Neural cell (in vitro differentiated cells): ENCODE data around the gene PADI2. TPM values are rescaled to one million over a fixed set of nuclear protein-coding genes. Genes with fewer than 3 reads are reported as not detected.

Experiments
- H2AFZ ChIP-seq: fragments of 200-600, 300-800 bp; sonication (generic), shearing (Covaris generic); 2 replicates; pipeline ENCODE4 v1.6.0; 2014; ENCODE audit warnings: low read depth, mild to moderate bottlenecking, antibody characterized with exemption, low read length, moderate library complexity
- H3F3A ChIP-seq: fragments of 200-600 bp; shearing (Covaris generic); 2 replicates; pipeline ENCODE4 v1.6.1; 2016; ENCODE audit warnings: mild to moderate bottlenecking, moderate library complexity, mixed read lengths, antibody characterized with exemption, low read length; ENCODE audit not compliant: insufficient read depth, poor library complexity, severe bottlenecking
- H3K27ac ChIP-seq: fragments of 200-600, 300-800 bp; sonication (generic), shearing (Covaris generic); 2 replicates; pipeline ENCODE4 v1.5.1; 2014; ENCODE audit warnings: mild to moderate bottlenecking, low read length, moderate library complexity
- H3K27me3 ChIP-seq: fragments of 300-800, 200-600 bp; sonication (generic), shearing (Covaris generic); 2 replicates; pipeline ENCODE4 v1.6.0; 2014; ENCODE audit warnings: mild to moderate bottlenecking, low read depth, low read length, moderate library complexity; ENCODE audit not compliant: insufficient read depth
- H3K36me3 ChIP-seq: fragments of 300-800, 200-600 bp; sonication (generic), shearing (Covaris generic); 2 replicates; pipeline ENCODE4 v1.5.1; 2014; ENCODE audit warnings: mild to moderate bottlenecking, antibody characterized with exemption, low read length, moderate library complexity; ENCODE audit not compliant: insufficient read depth
- H3K4me2 ChIP-seq: fragments of 300-800, 200-600 bp; sonication (generic), shearing (Covaris generic); 2 replicates; pipeline ENCODE4 v1.6.0; 2014; ENCODE audit warnings: mild to moderate bottlenecking, low read length
- H3K4me3 ChIP-seq: fragments of 300-800, 200-600 bp; sonication (generic), shearing (Covaris generic); 2 replicates; pipeline ENCODE4 v1.5.1; 2014; ENCODE audit warnings: mild to moderate bottlenecking, low read length, moderate library complexity
- H3K79me2 ChIP-seq: fragments of 200-600 bp; shearing (Covaris generic); replicated peaks from 2 replicates; pipeline ENCODE4 v1.6.0; 2014; ENCODE audit warnings: mild to moderate bottlenecking, low read length, moderate library complexity; ENCODE audit not compliant: insufficient read depth
- H3K9ac ChIP-seq: fragments of 300-800, 200-600 bp; sonication (generic), shearing (Covaris generic); 2 replicates; pipeline ENCODE4 v1.6.1; 2016; ENCODE audit warnings: mild to moderate bottlenecking, low read length, mixed read lengths
- H3K9me2 ChIP-seq: fragments of 200-600 bp; shearing (Covaris generic); 2 replicates; pipeline ENCODE4 v1.6.1; 2016; ENCODE audit warnings: mild to moderate bottlenecking, low read length, mixed read lengths; ENCODE audit not compliant: insufficient read depth
- H3K9me3 ChIP-seq: fragments of 200-600, 300-800 bp; sonication (generic), shearing (Covaris generic); 2 replicates; pipeline ENCODE4 v1.6.1; 2016; ENCODE audit warnings: mild to moderate bottlenecking, mixed run types, low read length, moderate library complexity, mixed read lengths
- H4K20me1 ChIP-seq: fragments of 200-600 bp; shearing (Covaris generic); 2 replicates; pipeline ENCODE4 v1.6.1; 2016; ENCODE audit warnings: mild to moderate bottlenecking, mixed run types; ENCODE audit not compliant: insufficient read depth
- EP300 ChIP-seq: fragments of 450-650 bp; conservative IDR thresholded peaks from 2 replicates; pipeline ENCODE4 v1.6.1; 2014; ENCODE audit warnings: antibody characterized with exemption, mild to moderate bottlenecking, moderate library complexity; ENCODE audit not compliant: poor library complexity, severe bottlenecking
- EZH2 ChIP-seq: fragments of 200-600, 300-800 bp; shearing (Covaris generic), sonication (generic); IDR thresholded peaks from 2 replicates; pipeline ENCODE4 v1.6.1; 2014; ENCODE audit warnings: antibody characterized with exemption, low read length, borderline replicate concordance, mild to moderate bottlenecking; ENCODE audit not compliant: insufficient read depth, poor library complexity, severe bottlenecking
- MXI1 ChIP-seq: fragments of 450-650 bp; conservative IDR thresholded peaks from 2 replicates; pipeline ENCODE4 v1.6.1; 2014; ENCODE audit warnings: antibody characterized with exemption, mild to moderate bottlenecking; ENCODE audit not compliant: poor library complexity, severe bottlenecking
- POLR2AphosphoS5 ChIP-seq: IDR thresholded peaks from 2 replicates; pipeline ENCODE4 v1.6.1; 2012
- RAD21 ChIP-seq: fragments of 450-650 bp; conservative IDR thresholded peaks from 2 replicates; pipeline ENCODE4 v1.6.1; 2014; ENCODE audit warnings: antibody characterized with exemption, mild to moderate bottlenecking, moderate library complexity
- SMC3 ChIP-seq: fragments of 450-650 bp; conservative IDR thresholded peaks from 2 replicates; pipeline ENCODE4 v1.6.1; 2014; ENCODE audit warnings: antibody characterized with exemption, mild to moderate bottlenecking, moderate library complexity; ENCODE audit not compliant: poor library complexity
- TAF1 ChIP-seq: IDR thresholded peaks from 2 replicates; pipeline ENCODE4 v1.6.1; 2012; ENCODE audit warnings: low read depth
- polyA plus RNA-seq: library from polyadenylated mRNA; depleted of rRNA; stranded (reverse); fragments of >200 nt; gene quantifications from 2 replicates; pipeline ENCODE4 v1.2.3, GENCODE V29; 2014
- TF ChIP-seq, protein P1 (sequence below): IDR thresholded peaks from 2 replicates; pipeline ENCODE4 v1.6.1; 2012; ENCODE audit warnings: borderline replicate concordance
- TF ChIP-seq, protein P2 (sequence below): fragments of 450-650 bp; IDR thresholded peaks from 2 replicates; pipeline ENCODE4 v1.5.1; 2014; ENCODE audit warnings: antibody characterized with exemption, mild to moderate bottlenecking, moderate library complexity; ENCODE audit not compliant: poor library complexity, severe bottlenecking

The PADI2 gene
- polyA plus RNA-seq, 1 donor from 2014 or later = 1.6 TPM

- no peak overlapping the region for H3K4me2 ChIP-seq
- H3K36me3 ChIP-seq = no peaks in the 10 kb centered on the region
- H3K9me3 ChIP-seq = no peaks in the 10 kb centered on the region
- no peak overlapping the region for H3K27ac ChIP-seq
- no peak overlapping the region for H3K4me3 ChIP-seq
- H4K20me1 ChIP-seq = no peaks in the 10 kb centered on the region
- TF ChIP-seq SMC3 = no peak
- TF ChIP-seq MXI1 = no peak
- no peak for TF ChIP-seq POLR2AphosphoS5
- TF ChIP-seq TAF1 = no peak
- TF ChIP-seq RAD21 = no peak
- TF ChIP-seq, protein P1, sequence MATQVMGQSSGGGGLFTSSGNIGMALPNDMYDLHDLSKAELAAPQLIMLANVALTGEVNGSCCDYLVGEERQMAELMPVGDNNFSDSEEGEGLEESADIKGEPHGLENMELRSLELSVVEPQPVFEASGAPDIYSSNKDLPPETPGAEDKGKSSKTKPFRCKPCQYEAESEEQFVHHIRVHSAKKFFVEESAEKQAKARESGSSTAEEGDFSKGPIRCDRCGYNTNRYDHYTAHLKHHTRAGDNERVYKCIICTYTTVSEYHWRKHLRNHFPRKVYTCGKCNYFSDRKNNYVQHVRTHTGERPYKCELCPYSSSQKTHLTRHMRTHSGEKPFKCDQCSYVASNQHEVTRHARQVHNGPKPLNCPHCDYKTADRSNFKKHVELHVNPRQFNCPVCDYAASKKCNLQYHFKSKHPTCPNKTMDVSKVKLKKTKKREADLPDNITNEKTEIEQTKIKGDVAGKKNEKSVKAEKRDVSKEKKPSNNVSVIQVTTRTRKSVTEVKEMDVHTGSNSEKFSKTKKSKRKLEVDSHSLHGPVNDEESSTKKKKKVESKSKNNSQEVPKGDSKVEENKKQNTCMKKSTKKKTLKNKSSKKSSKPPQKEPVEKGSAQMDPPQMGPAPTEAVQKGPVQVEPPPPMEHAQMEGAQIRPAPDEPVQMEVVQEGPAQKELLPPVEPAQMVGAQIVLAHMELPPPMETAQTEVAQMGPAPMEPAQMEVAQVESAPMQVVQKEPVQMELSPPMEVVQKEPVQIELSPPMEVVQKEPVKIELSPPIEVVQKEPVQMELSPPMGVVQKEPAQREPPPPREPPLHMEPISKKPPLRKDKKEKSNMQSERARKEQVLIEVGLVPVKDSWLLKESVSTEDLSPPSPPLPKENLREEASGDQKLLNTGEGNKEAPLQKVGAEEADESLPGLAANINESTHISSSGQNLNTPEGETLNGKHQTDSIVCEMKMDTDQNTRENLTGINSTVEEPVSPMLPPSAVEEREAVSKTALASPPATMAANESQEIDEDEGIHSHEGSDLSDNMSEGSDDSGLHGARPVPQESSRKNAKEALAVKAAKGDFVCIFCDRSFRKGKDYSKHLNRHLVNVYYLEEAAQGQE = no peak
- TF ChIP-seq, protein P2, sequence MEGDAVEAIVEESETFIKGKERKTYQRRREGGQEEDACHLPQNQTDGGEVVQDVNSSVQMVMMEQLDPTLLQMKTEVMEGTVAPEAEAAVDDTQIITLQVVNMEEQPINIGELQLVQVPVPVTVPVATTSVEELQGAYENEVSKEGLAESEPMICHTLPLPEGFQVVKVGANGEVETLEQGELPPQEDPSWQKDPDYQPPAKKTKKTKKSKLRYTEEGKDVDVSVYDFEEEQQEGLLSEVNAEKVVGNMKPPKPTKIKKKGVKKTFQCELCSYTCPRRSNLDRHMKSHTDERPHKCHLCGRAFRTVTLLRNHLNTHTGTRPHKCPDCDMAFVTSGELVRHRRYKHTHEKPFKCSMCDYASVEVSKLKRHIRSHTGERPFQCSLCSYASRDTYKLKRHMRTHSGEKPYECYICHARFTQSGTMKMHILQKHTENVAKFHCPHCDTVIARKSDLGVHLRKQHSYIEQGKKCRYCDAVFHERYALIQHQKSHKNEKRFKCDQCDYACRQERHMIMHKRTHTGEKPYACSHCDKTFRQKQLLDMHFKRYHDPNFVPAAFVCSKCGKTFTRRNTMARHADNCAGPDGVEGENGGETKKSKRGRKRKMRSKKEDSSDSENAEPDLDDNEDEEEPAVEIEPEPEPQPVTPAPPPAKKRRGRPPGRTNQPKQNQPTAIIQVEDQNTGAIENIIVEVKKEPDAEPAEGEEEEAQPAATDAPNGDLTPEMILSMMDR = no peak
- no peak for TF ChIP-seq EZH2
- TF ChIP-seq EP300 = no peak
- no peaks in the 10 kb centered on the region for H3F3A ChIP-seq
- H3K27me3 ChIP-seq = no peaks in the 10 kb centered on the region
- H3K9me2 ChIP-seq = no peaks in the 10 kb centered on the region
- H3K79me2 ChIP-seq = no peaks in the 10 kb centered on the region
- H2AFZ ChIP-seq = no peak overlapping the region
- H3K9ac ChIP-seq = no peak overlapping the region
These were observed 44.8 kb upstream of the PADI2 start for GRCh38 chr1:17163789-17164666.

DNA sequence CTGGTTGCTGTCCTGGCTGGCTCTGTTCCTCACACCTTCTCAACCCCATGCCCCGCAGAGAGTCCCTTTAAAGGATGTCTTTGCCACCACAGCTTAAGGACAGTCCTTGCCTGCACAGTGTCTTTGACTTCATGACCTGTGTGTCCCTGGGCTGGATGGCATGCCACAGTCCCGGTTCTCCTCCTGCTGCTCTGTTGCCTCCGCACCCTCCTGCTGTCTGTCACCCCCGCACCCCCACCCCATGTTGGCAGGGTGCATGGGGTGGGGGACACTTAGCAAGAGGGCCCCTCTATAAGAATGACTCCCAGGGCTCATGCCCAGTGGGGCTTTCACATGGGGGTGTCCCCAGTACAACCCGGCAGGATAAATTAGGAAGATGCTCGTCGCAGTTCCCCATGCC is 44.1 kb upstream of the PADI2 start:
- Histone ChIP-seq H3K9me2 (no peaks in the 10 kb centered on the region), H3K4me2 (no peak overlapping the region), H3K9ac (no peak overlapping the region), H3K36me3 (no peaks in the 10 kb centered on the region), H3F3A (no peaks in the 10 kb centered on the region), H3K27me3 (no peaks in the 10 kb centered on the region), H3K4me3 (no peak overlapping the region), H2AFZ (no peak overlapping the region), H3K27ac (no peak overlapping the region), H3K9me3 (no peaks in the 10 kb centered on the region), H3K79me2 (no peaks in the 10 kb centered on the region), H4K20me1 (no peaks in the 10 kb centered on the region)
- TF ChIP-seq, protein P1 = no peak
- TF ChIP-seq MXI1 = no peak
- no peak for TF ChIP-seq POLR2AphosphoS5
- TF ChIP-seq EP300 = no peak
- TF ChIP-seq SMC3 = no peak
- TF ChIP-seq, protein P2 = no peak
- TF ChIP-seq TAF1 = no peak
- no peak for TF ChIP-seq RAD21
- TF ChIP-seq EZH2 = no peak
